Astrocyte (in vitro differentiated cells and primary cell): ENCODE measurements around the gene NCAPD3. TPM values are rescaled to one million over a fixed set of nuclear protein-coding genes. Genes with fewer than 3 reads are reported as not detected.

Experiments
- DNase-seq: peaks from one replicate; pipeline ENCODE4 v3.0.0-alpha.2; 2010; ENCODE audit warnings: low read depth
- FAIRE-seq: peaks from 2 replicates; lab custom pipeline; 2011; peaks lifted over from hg19 to GRCh38; lab: Jason Lieb, UNC
- H2AFZ ChIP-seq: 2 replicates; pipeline ENCODE4 v1.6.0; 2012; ENCODE audit warnings: low read depth, low read length, inconsistent platforms
- H3K27ac ChIP-seq: 2 replicates; pipeline ENCODE4 v1.5.1; 2011; ENCODE audit warnings: low read depth, low read length, inconsistent platforms
- H3K27me3 ChIP-seq: 2 replicates; pipeline ENCODE4 v1.6.0; 2011; ENCODE audit warnings: low read length, inconsistent platforms; ENCODE audit not compliant: insufficient read depth
- H3K36me3 ChIP-seq: 2 replicates; pipeline ENCODE4 v1.5.1; 2011; ENCODE audit warnings: low read length, inconsistent platforms; ENCODE audit not compliant: insufficient read depth
- H3K4me1 ChIP-seq: 2 replicates; pipeline ENCODE4 v1.5.1; 2011; ENCODE audit warnings: low read length, inconsistent platforms; ENCODE audit not compliant: insufficient read depth
- H3K4me2 ChIP-seq: 2 replicates; pipeline ENCODE4 v1.6.0; 2012; ENCODE audit warnings: low read length, inconsistent platforms
- H3K4me3 ChIP-seq: 2 replicates; pipeline ENCODE4 v1.5.1; 2011; ENCODE audit warnings: low read depth, mild to moderate bottlenecking, low read length, inconsistent platforms; ENCODE audit not compliant: insufficient read depth
- H3K79me2 ChIP-seq: 2 replicates; pipeline ENCODE4 v1.6.0; 2012; ENCODE audit warnings: mild to moderate bottlenecking, low read length, inconsistent platforms; ENCODE audit not compliant: insufficient read depth
- H3K9ac ChIP-seq: 2 replicates; pipeline ENCODE4 v1.6.0; 2012; ENCODE audit warnings: mild to moderate bottlenecking, low read length, inconsistent platforms
- H3K9me3 ChIP-seq: 2 replicates; pipeline ENCODE4 v1.5.1; 2012; ENCODE audit warnings: low read depth, mild to moderate bottlenecking, low read length, inconsistent platforms; ENCODE audit not compliant: insufficient read depth
- H4K20me1 ChIP-seq: 2 replicates; pipeline ENCODE4 v1.6.0; 2012; ENCODE audit warnings: low read length, inconsistent platforms; ENCODE audit not compliant: insufficient read depth
- H3K27ac Mint-ChIP-seq: one replicate; pipeline ENCODE4 v1.8.0; 2021; ENCODE audit warnings: mild to moderate bottlenecking, mixed read lengths; ENCODE audit not compliant: unreplicated experiment
- H3K27me3 Mint-ChIP-seq: one replicate; pipeline ENCODE4 v1.8.0; 2021; ENCODE audit warnings: low read depth, mixed read lengths; ENCODE audit not compliant: unreplicated experiment
- H3K36me3 Mint-ChIP-seq: one replicate; pipeline ENCODE4 v1.8.0; 2021; ENCODE audit warnings: low read depth, mixed read lengths; ENCODE audit not compliant: unreplicated experiment
- H3K4me1 Mint-ChIP-seq: one replicate; pipeline ENCODE4 v1.8.0; 2021; ENCODE audit warnings: low read depth, mixed read lengths; ENCODE audit not compliant: unreplicated experiment
- H3K4me3 Mint-ChIP-seq: one replicate; pipeline ENCODE4 v1.8.0; 2021; ENCODE audit warnings: mild to moderate bottlenecking, moderate library complexity, mixed read lengths; ENCODE audit not compliant: unreplicated experiment
- H3K9me3 Mint-ChIP-seq: one replicate; pipeline ENCODE4 v1.8.0; 2021; ENCODE audit warnings: mild to moderate bottlenecking, mixed read lengths; ENCODE audit not compliant: unreplicated experiment
- CTCF ChIP-seq: IDR thresholded peaks from 2 replicates; pipeline ENCODE4 v1.5.1; 2011; ENCODE audit warnings: low read depth, mild to moderate bottlenecking, inconsistent platforms, low read length, moderate library complexity; ENCODE audit not compliant: insufficient read depth
- EZH2 ChIP-seq: IDR thresholded peaks from 2 replicates; pipeline ENCODE4 v1.6.1; 2012; ENCODE audit warnings: mild to moderate bottlenecking, low read length, inconsistent platforms; ENCODE audit not compliant: insufficient read depth
- total RNA-seq: library from RNA; stranded (reverse); gene quantifications from 2 replicates; pipeline ENCODE4 v1.2.1, GENCODE V29; 2021

Gene NCAPD3
- total RNA-seq, 1 donor from 2014 or later: 18.5 TPM

- Histone ChIP-seq H3K27ac (no peak overlapping the region), H3K79me2 (peaks cover 25% of the 10 kb centered on the region), H3K9me3 (no peaks in the 10 kb centered on the region), H4K20me1 (peaks cover 16% of the 10 kb centered on the region), H3K4me1 (peaks cover 10% of the 10 kb centered on the region), H3K4me2 (peak overlapping the region; percentile 98), H2AFZ (no peak overlapping the region), H3K4me3 (peak overlapping the region; percentile 60), H3K36me3 (peaks cover 13% of the 10 kb centered on the region), H3K27me3 (no peaks in the 10 kb centered on the region), H3K9ac (peak overlapping the region; percentile 75)
- Mint-ChIP-seq H3K4me1 (peaks cover 4% of the 10 kb centered on the region), H3K4me3 (peak overlapping the region; percentile 98), H3K36me3 (peaks cover 12% of the 10 kb centered on the region), H3K27ac (no peak overlapping the region), H3K27me3 (no peaks in the 10 kb centered on the region), H3K9me3 (no peaks in the 10 kb centered on the region)
- FAIRE-seq (no peak), DNase-seq (no peak)
- TF ChIP-seq CTCF: no peak
- TF ChIP-seq EZH2: no peak
Measured at GRCh38 chr11:134254433-134255183, 30.8 kb upstream of the NCAPD3 start.

GRCh38 chr11:134253188-134253993 is 29.6 kb upstream of the NCAPD3 start, which contains the start of the genes ACAD8 and THYN1:
TSS of gene ACAD8 (plus strand) at chr11:134253568. CDS start at chr11:134253601, 33 bp downstream.
TSS of gene THYN1 (minus strand) at chr11:134253352. CDS start at chr11:134252882, 470 bp downstream.
- TF ChIP-seq CTCF: no peak
- no peaks in the 10 kb centered on the region for H3K9me3 Mint-ChIP-seq
- H3K27me3 Mint-ChIP-seq: no peaks in the 10 kb centered on the region
- H3K4me3 Mint-ChIP-seq: peak within 1 kb of the TSS; percentile 98
- peaks cover 25% of the 10 kb centered on the region for H3K79me2 ChIP-seq
- no peaks in the 10 kb centered on the region for H3K27me3 ChIP-seq
- peak within 1 kb of the TSS; percentile 93 for H2AFZ ChIP-seq
- H3K27ac Mint-ChIP-seq: peak within 1 kb of the TSS; percentile 70
- peaks cover 10% of the 10 kb centered on the region for H3K4me1 ChIP-seq
- peak within 1 kb of the TSS; percentile 95 for H3K4me3 ChIP-seq
- peaks cover 16% of the 10 kb centered on the region for H4K20me1 ChIP-seq
- H3K27ac ChIP-seq: peak within 1 kb of the TSS; percentile 41
- peak within 1 kb of the TSS; percentile 81 for H3K9ac ChIP-seq
- peaks cover 10% of the 10 kb centered on the region for H3K36me3 ChIP-seq
- no peaks in the 10 kb centered on the region for H3K9me3 ChIP-seq
- H3K4me1 Mint-ChIP-seq: peaks cover 4% of the 10 kb centered on the region
- H3K4me2 ChIP-seq: peak within 1 kb of the TSS; percentile 98
- DNase-seq (peak; percentile 88), FAIRE-seq (no peak)
- peaks cover 2% of the 10 kb centered on the region for H3K36me3 Mint-ChIP-seq
